ENCODE measurements around the gene CLUH.

CLUH gene

GRCh38 chr17:2737693-2738092, 26.1 kb upstream of the CLUH start:
- Histone ChIP-seq H3K4me3 (ENCODE audit: low read depth, low read length) (no peak overlapping the region), H3K4me1 (peaks cover 2% of the 10 kb centered on the region), H3K79me2 (no peaks in the 10 kb centered on the region), H3K27ac (no peak overlapping the region), H3K9me3 (ENCODE audit: control insufficient read depth, low read length) (no peaks in the 10 kb centered on the region), H3K9ac (no peak overlapping the region), H3K4me2 (ENCODE audit: low read length) (no peak overlapping the region), H3K36me3 (ENCODE audit: control insufficient read depth, insufficient read depth, low read length) (no peaks in the 10 kb centered on the region), H3K27me3 (ENCODE audit: control insufficient read depth, insufficient read depth, low read length) (no peaks in the 10 kb centered on the region), H2AFZ (no peak overlapping the region)
- TF ChIP-seq CTCF (IDR thresholded peaks at IDR 0.05), result no peak

GRCh38 chr17:2736956-2737355, 25.4 kb upstream of the CLUH start:
- Histone ChIP-seq H2AFZ (no peak overlapping the region), H3K9me3 (ENCODE audit: control insufficient read depth, low read length) (no peaks in the 10 kb centered on the region), H3K27ac (no peak overlapping the region), H3K27me3 (ENCODE audit: control insufficient read depth, insufficient read depth, low read length) (no peaks in the 10 kb centered on the region), H3K4me1 (peaks cover 2% of the 10 kb centered on the region), H3K9ac (no peak overlapping the region), H3K4me3 (ENCODE audit: low read depth, low read length) (no peak overlapping the region), H3K4me2 (ENCODE audit: low read length) (no peak overlapping the region), H3K79me2 (no peaks in the 10 kb centered on the region), H3K36me3 (ENCODE audit: control insufficient read depth, insufficient read depth, low read length) (no peaks in the 10 kb centered on the region)
- no peak for TF ChIP-seq CTCF (IDR thresholded peaks at IDR 0.05)

- peaks cover 2% of the 10 kb centered on the region for H3K4me1 ChIP-seq
- H3K27me3 ChIP-seq (ENCODE audit: control insufficient read depth, insufficient read depth, low read length), result no peaks in the 10 kb centered on the region
- no peak overlapping the region for H3K4me3 ChIP-seq (ENCODE audit: low read depth, low read length)
- no peak overlapping the region for H2AFZ ChIP-seq
- H3K79me2 ChIP-seq, result no peaks in the 10 kb centered on the region
- H3K36me3 ChIP-seq (ENCODE audit: control insufficient read depth, insufficient read depth, low read length), result no peaks in the 10 kb centered on the region
- no peak overlapping the region for H3K27ac ChIP-seq
- no peak overlapping the region for H3K4me2 ChIP-seq (ENCODE audit: low read length)
- no peaks in the 10 kb centered on the region for H3K9me3 ChIP-seq (ENCODE audit: control insufficient read depth, low read length)
- no peak overlapping the region for H3K9ac ChIP-seq
- TF ChIP-seq CTCF (IDR thresholded peaks at IDR 0.05), result no peak
Observed at GRCh38 chr17:2735896-2736295, 24.3 kb upstream of the CLUH start.

- H3K36me3 ChIP-seq (ENCODE audit: control insufficient read depth, insufficient read depth, low read length), result no peaks in the 10 kb centered on the region
- no peak overlapping the region for H3K27ac ChIP-seq
- H3K4me3 ChIP-seq (ENCODE audit: low read depth, low read length), result no peak overlapping the region
- no peaks in the 10 kb centered on the region for H3K79me2 ChIP-seq
- peaks cover 2% of the 10 kb centered on the region for H3K4me1 ChIP-seq
- no peak overlapping the region for H3K9ac ChIP-seq
- H3K4me2 ChIP-seq (ENCODE audit: low read length), result no peak overlapping the region
- no peak for TF ChIP-seq CTCF (IDR thresholded peaks at IDR 0.05)
- H3K27me3 ChIP-seq (ENCODE audit: control insufficient read depth, insufficient read depth, low read length), result no peaks in the 10 kb centered on the region
- no peak overlapping the region for H2AFZ ChIP-seq
- no peaks in the 10 kb centered on the region for H3K9me3 ChIP-seq (ENCODE audit: control insufficient read depth, low read length)
Observed at GRCh38 chr17:2734939-2735338, 23.4 kb upstream of the CLUH start.

- Histone ChIP-seq H3K9ac (no peak overlapping the region), H3K4me1 (no peaks in the 10 kb centered on the region), H3K9me3 (ENCODE audit: control insufficient read depth, low read length) (no peaks in the 10 kb centered on the region), H3K4me2 (ENCODE audit: low read length) (no peak overlapping the region), H3K4me3 (ENCODE audit: low read depth, low read length) (no peak overlapping the region), H3K36me3 (ENCODE audit: control insufficient read depth, insufficient read depth, low read length) (no peaks in the 10 kb centered on the region), H2AFZ (no peak overlapping the region), H3K27ac (no peak overlapping the region), H3K79me2 (no peaks in the 10 kb centered on the region), H3K27me3 (ENCODE audit: control insufficient read depth, insufficient read depth, low read length) (no peaks in the 10 kb centered on the region)
- no peak for TF ChIP-seq CTCF (IDR thresholded peaks at IDR 0.05)
Observed at GRCh38 chr17:2731807-2732206, 20.2 kb upstream of the CLUH start.
